H1 (cell line): ENCODE measurements around the gene MZT1. TPM values are rescaled to one million over a fixed set of nuclear protein-coding genes. Genes with fewer than 3 reads are reported as not detected.

Source experiments
- CTCF ChIA-PET: fragments of 300-600 bp; sonication (Branson Sonifier 250); formaldehyde crosslinking; loops from one replicate; lab custom pipeline; 2021; ENCODE audit not compliant: partially characterized antibody; lab: Charles Lee
- POLR2A ChIA-PET: fragments of 300-600 bp; sonication (Branson Sonifier 250); formaldehyde crosslinking; loops from one replicate; lab custom pipeline; 2021; ENCODE audit warnings: inconsistent platforms; ENCODE audit not compliant: partially characterized antibody; lab: Charles Lee
- DNase-seq, 2 experiments: peaks; one replicate each; pipeline versions ENCODE4 v3.0.0 to v3.0.0-alpha.2; 2010 to 2022; ENCODE audit warnings: low spot score in 2 of 2, low read depth in 1 of 2, mixed read lengths in 1 of 2
- FAIRE-seq: peaks from 2 replicates; lab custom pipeline; 2011; peaks lifted over from hg19 to GRCh38; lab: Jason Lieb, UNC
- H2AFZ ChIP-seq: 2 replicates; pipeline ENCODE4 v1.8.1; 2012; ENCODE audit warnings: low read length, inconsistent platforms
- H2AK5ac ChIP-seq: 2 replicates; pipeline ENCODE4 v1.6.1; 2013; ENCODE audit warnings: low read depth, low read length
- H2BK120ac ChIP-seq: replicated peaks from 2 replicates; pipeline ENCODE3; 2013; ENCODE audit warnings: low read depth, low read length, inconsistent platforms
- H2BK12ac ChIP-seq: 2 replicates; pipeline ENCODE4 v1.6.1; 2013; ENCODE audit warnings: low read depth, low read length
- H2BK15ac ChIP-seq: 2 replicates; pipeline ENCODE4 v1.6.1; 2013; ENCODE audit warnings: low read length
- H2BK20ac ChIP-seq: 2 replicates; pipeline ENCODE4 v1.6.1; 2013; ENCODE audit warnings: low read length
- H2BK5ac ChIP-seq: 2 replicates; pipeline ENCODE4 v1.6.1; 2013; ENCODE audit warnings: low read depth, low read length
- H3K14ac ChIP-seq: 2 replicates; pipeline ENCODE4 v1.6.1; 2013; ENCODE audit warnings: inconsistent platforms; ENCODE audit not compliant: insufficient read length
- H3K18ac ChIP-seq: 2 replicates; pipeline ENCODE4 v1.6.1; 2013; ENCODE audit warnings: low read length; ENCODE audit errors: extremely low read depth
- H3K23ac ChIP-seq: 2 replicates; pipeline ENCODE4 v1.6.1; 2013; ENCODE audit warnings: inconsistent platforms; ENCODE audit not compliant: insufficient read length
- H3K23me2 ChIP-seq: 2 replicates; pipeline ENCODE4 v1.6.1; 2013; ENCODE audit warnings: low read depth, low read length
- H3K27ac ChIP-seq: 2 replicates; pipeline ENCODE4 v1.6.1; 2011; ENCODE audit warnings: low read depth, low read length, inconsistent platforms
- H3K27me3 ChIP-seq, 4 experiments: replicated peaks in 1 of 4; 1 replicate in 1 of 4; 2 replicates in 3 of 4; pipeline versions ENCODE4 v1.6.1 to v1.8.1; 2011 to 2013; ENCODE audit warnings: low read length in 3 of 4, mild to moderate bottlenecking in 3 of 4, inconsistent platforms in 2 of 4, mixed read lengths in 2 of 4, moderate library complexity in 1 of 4; ENCODE audit not compliant: control insufficient read depth in 3 of 4, insufficient read depth in 3 of 4; ENCODE audit errors: extremely low read depth in 1 of 4
- H3K36me3 ChIP-seq, 4 experiments: 2 replicates each; pipeline versions ENCODE4 v1.6.1 to v1.8.1; 2011 to 2013; ENCODE audit warnings: mild to moderate bottlenecking in 4 of 4, low read length in 3 of 4, moderate library complexity in 2 of 4, control low read depth in 1 of 4, inconsistent platforms in 1 of 4; ENCODE audit not compliant: insufficient read depth in 4 of 4, control insufficient read depth in 2 of 4
- H3K4ac ChIP-seq: replicated peaks from 2 replicates; pipeline ENCODE3; 2013; ENCODE audit warnings: low read length, low read depth, mixed read lengths, inconsistent platforms; ENCODE audit not compliant: insufficient read length
- H3K4me1 ChIP-seq, 4 experiments: replicated peaks in 1 of 4; 1 replicate in 1 of 4; 2 replicates in 3 of 4; pipeline versions ENCODE4 v1.6.1 to v1.8.1; 2011 to 2013; ENCODE audit warnings: low read length in 3 of 4, inconsistent platforms in 2 of 4, mixed read lengths in 1 of 4; ENCODE audit not compliant: insufficient read depth in 4 of 4, control insufficient read depth in 3 of 4
- H3K4me2 ChIP-seq, 2 experiments: 2 replicates each; pipeline versions ENCODE4 v1.6.1 to v1.8.1; 2011 to 2013; ENCODE audit warnings: low read depth in 2 of 2, low read length in 2 of 2, control low read depth in 1 of 2, inconsistent platforms in 1 of 2, mild to moderate bottlenecking in 1 of 2; ENCODE audit not compliant: insufficient read depth in 1 of 2
- H3K4me3 ChIP-seq, 4 experiments: fragments of 200-600, 300-600 bp in 1 of 4; sonication (generic), shearing (Covaris generic), sonication (Bioruptor Twin) in 1 of 4; 2 replicates each; pipeline versions ENCODE4 v1.5.1 to v1.8.1; 2011 to 2016; ENCODE audit warnings: low read length in 4 of 4, low read depth in 3 of 4, control low read depth in 2 of 4, inconsistent platforms in 2 of 4, mild to moderate bottlenecking in 2 of 4, mixed read lengths in 1 of 4, moderate library complexity in 1 of 4; ENCODE audit not compliant: insufficient read depth in 2 of 4; ENCODE audit errors: extremely low read depth in 1 of 4
- H3K56ac ChIP-seq: replicated peaks from 2 replicates; pipeline ENCODE3; 2013; ENCODE audit warnings: low read depth, mild to moderate bottlenecking, mixed read lengths, low read length, inconsistent platforms; ENCODE audit not compliant: insufficient read length
- H3K79me1 ChIP-seq: 2 replicates; pipeline ENCODE4 v1.6.1; 2013; ENCODE audit warnings: low read depth, low read length, control low read depth
- H3K79me2 ChIP-seq, 2 experiments: 2 replicates each; pipeline versions ENCODE4 v1.6.1 to v1.8.1; 2012 to 2013; ENCODE audit warnings: low read length in 2 of 2, mild to moderate bottlenecking in 2 of 2, inconsistent platforms in 1 of 2; ENCODE audit not compliant: insufficient read depth in 2 of 2, control insufficient read depth in 1 of 2
- H3K9ac ChIP-seq, 4 experiments: replicated peaks in 1 of 4; 1 replicate in 1 of 4; 2 replicates in 3 of 4; pipeline versions ENCODE4 v1.6.1 to v1.8.1; 2011 to 2013; ENCODE audit warnings: low read depth in 3 of 4, low read length in 3 of 4, control low read depth in 2 of 4, mild to moderate bottlenecking in 2 of 4, moderate library complexity in 2 of 4, inconsistent platforms in 1 of 4; ENCODE audit errors: extremely low read depth in 1 of 4
- H3K9me3 ChIP-seq, 2 experiments: 2 replicates each; pipeline versions ENCODE4 v1.6.1 to v1.8.1; 2012 to 2013; ENCODE audit warnings: mild to moderate bottlenecking in 2 of 2, moderate library complexity in 2 of 2, control low read depth in 1 of 2, inconsistent platforms in 1 of 2, low read depth in 1 of 2, low read length in 1 of 2, mixed read lengths in 1 of 2; ENCODE audit not compliant: insufficient read depth in 2 of 2
- H4K20me1 ChIP-seq, 2 experiments: replicated peaks in 1 of 2; 2 replicates each; pipeline versions ENCODE3 to v1.8.1; 2011 to 2013; ENCODE audit warnings: inconsistent platforms in 2 of 2, low read length in 2 of 2, mild to moderate bottlenecking in 1 of 2; ENCODE audit not compliant: insufficient read depth in 2 of 2, control insufficient read depth in 1 of 2
- H4K5ac ChIP-seq: 2 replicates; pipeline ENCODE4 v1.6.1; 2013; ENCODE audit warnings: low read length, low read depth, mixed read lengths, inconsistent platforms; ENCODE audit not compliant: insufficient read length
- H4K8ac ChIP-seq: 2 replicates; pipeline ENCODE4 v1.8.0; 2013; ENCODE audit warnings: mild to moderate bottlenecking, moderate library complexity, low read length, inconsistent platforms; ENCODE audit not compliant: insufficient read depth; ENCODE audit errors: extremely low read depth
- H4K91ac ChIP-seq: replicated peaks from 2 replicates; pipeline ENCODE3; 2013; ENCODE audit warnings: low read length, mixed read lengths, inconsistent platforms; ENCODE audit not compliant: insufficient read length
- EP300 ChIP-seq, 2 experiments: IDR thresholded peaks; 1 replicate in 1 of 2; 2 replicates in 1 of 2; pipeline ENCODE4 v1.6.1; 2011 to 2012; ENCODE audit warnings: low read depth in 2 of 2, low read length in 2 of 2, mild to moderate bottlenecking in 2 of 2, borderline replicate concordance in 1 of 2, inconsistent platforms in 1 of 2, moderate library complexity in 1 of 2
- MAFK ChIP-seq: IDR thresholded peaks from 2 replicates; pipeline ENCODE4 v1.6.1; 2012; ENCODE audit warnings: low read depth, mild to moderate bottlenecking, improper control_type of control experiment, low read length
- PHF8 ChIP-seq: fragments of 200-600 bp; sonication (generic); conservative IDR thresholded peaks from 2 replicates; pipeline ENCODE4 v1.7.1; 2012; ENCODE audit warnings: low read depth, mild to moderate bottlenecking, inconsistent platforms, low read length, moderate library complexity
- SIN3A ChIP-seq, 2 experiments: IDR thresholded peaks in 1 of 2; conservative IDR thresholded peaks in 1 of 2; 2 replicates each; pipeline ENCODE4 v1.6.1; 2011 to 2012; ENCODE audit warnings: low read length in 2 of 2, improper control_type of control experiment in 1 of 2, low read depth in 1 of 2, mild to moderate bottlenecking in 1 of 2
- SP1 ChIP-seq: IDR thresholded peaks from 2 replicates; pipeline ENCODE4 v1.6.1; 2011; ENCODE audit warnings: low read depth, low read length
- SUZ12 ChIP-seq: fragments of 200-600 bp; sonication (generic); IDR thresholded peaks from 2 replicates; pipeline ENCODE4 v1.6.1; 2012; ENCODE audit warnings: mild to moderate bottlenecking, inconsistent platforms, low read length, moderate library complexity, mixed read lengths
- TCF12 ChIP-seq: IDR thresholded peaks from 2 replicates; pipeline ENCODE4 v1.6.1; 2011; ENCODE audit warnings: low read depth, mild to moderate bottlenecking, low read length
- WGBS, 2 experiments: shearing (Covaris generic) in 1 of 2; methylation state at CpG; one replicate each; pipeline versions ENCODE4 v1.1.6 to v1.1.7; 2013 to 2015; ENCODE audit warnings: low lambda C conversion rate in 2 of 2, mixed read lengths in 2 of 2, inconsistent platforms in 1 of 2, low coverage in 1 of 2, missing lambda C conversion rate in 1 of 2; ENCODE audit not compliant: insufficient replicate concordance in 2 of 2, insufficient coverage in 1 of 2, insufficient read length in 1 of 2; ENCODE audit errors: extremely low coverage in 1 of 2, missing lambda C conversion rate in 1 of 2; 5-methylcytosine and 5-hydroxymethylcytosine counted together
- polyA plus RNA-seq, 7 experiments: library from polyadenylated mRNA; depleted of rRNA in 3 of 7; stranded (reverse) in 5 of 7; unstranded in 2 of 7; fragments of >200 nt in 5 of 7; fragments of 200-250 nt in 2 of 7; gene quantifications; 1 replicate in 5 of 7; 2 replicates in 1 of 7; 4 replicates in 1 of 7; pipeline versions ENCODE4 v1.2.1 to v1.2.3, GENCODE V29; 2011 to 2013; ENCODE audit warnings: missing spikeins in 2 of 7, mixed read lengths in 2 of 7
- total RNA-seq: library from RNA; stranded (reverse); fragmentation: NEBNext Ultra II Directional; extraction: Animal tissue kit (Norgen Biotek cat#: 25700); gene quantifications from 2 replicates; pipeline ENCODE4 v1.2.1, GENCODE V29; 2021
- TF ChIP-seq, protein P1 (sequence below), 3 experiments: IDR thresholded peaks; 1 replicate in 2 of 3; 2 replicates in 1 of 3; pipeline versions ENCODE4 v1.5.1 to v1.6.1; 2011; ENCODE audit warnings: low read length in 3 of 3, mild to moderate bottlenecking in 3 of 3, inconsistent platforms in 2 of 3, low read depth in 1 of 3, moderate library complexity in 1 of 3; ENCODE audit not compliant: insufficient read depth in 1 of 3; ENCODE audit errors: control extremely low read depth in 1 of 3
- TF ChIP-seq, protein P2 (sequence below): IDR thresholded peaks from 2 replicates; pipeline ENCODE4 v1.6.1; 2012; ENCODE audit warnings: low read length, inconsistent platforms

MZT1 gene
- total and polyA plus RNA-seq, 2 of the 8 experiments (the other 6 are each of a cell fraction or from before 2014, with no cell fraction given) = 8.8 to 25.2 TPM

DNA sequence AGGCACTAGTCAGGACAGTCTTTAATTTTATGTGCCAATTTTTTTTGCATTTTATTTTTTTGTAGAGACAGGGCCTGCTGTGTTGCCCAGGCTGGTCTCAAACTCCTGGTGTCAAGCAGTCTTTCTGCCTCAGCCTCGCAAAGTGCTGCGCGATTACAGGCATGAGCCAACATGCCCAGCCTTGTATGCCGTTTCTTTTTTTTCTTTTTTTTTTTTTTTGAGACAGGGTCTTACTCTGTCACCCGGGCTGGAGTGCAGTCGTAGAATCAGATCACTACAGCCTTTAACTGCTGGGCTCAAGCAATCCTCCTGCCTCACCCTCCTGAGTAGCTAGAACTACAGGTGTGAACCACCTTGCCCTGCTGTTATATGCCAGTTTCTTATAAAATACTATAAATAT is 26.7 kb upstream of the MZT1 start:
- Histone ChIP-seq H3K27me3 (no peaks in the 10 kb centered on the region), H3K9me3 (no peaks in the 10 kb centered on the region), H2AK5ac (no peak overlapping the region), H2AFZ (no peak overlapping the region), H4K8ac (no peak overlapping the region), H3K4me2 (no peak overlapping the region), H3K27ac (no peak overlapping the region), H3K23ac (no peak overlapping the region), H3K14ac (no peak overlapping the region), H3K23me2 (no peaks in the 10 kb centered on the region), H3K4me1 (no peaks in the 10 kb centered on the region), H3K79me2 (no peaks in the 10 kb centered on the region), H3K79me1 (no peaks in the 10 kb centered on the region), H2BK15ac (no peak overlapping the region), H4K91ac (no peak overlapping the region), H4K5ac (no peak overlapping the region), H2BK120ac (no peak overlapping the region), H3K56ac (no peak overlapping the region), H2BK12ac (no peak overlapping the region), H2BK20ac (no peak overlapping the region), H3K4me3 (no peak overlapping the region), H3K36me3 (peaks cover 4 to 72% (median 26%) of the 10 kb centered on the region in 4 experiments; a peak in 7 of 8 replicates), H4K20me1 (peaks cover 0 to 1% of the 10 kb centered on the region in 2 experiments), H3K18ac (no peak overlapping the region), H3K9ac (no peak overlapping the region), H2BK5ac (no peak overlapping the region), H3K4ac (no peak overlapping the region)
- FAIRE-seq = no peak
- DNase-seq = no peak
- ChIA-PET POLR2A (interaction anchor here (1.1 to 1.4 kb wide), 3 partner anchors 12 to 27 kb away, joined by 3 to 4 read pairs (median 3); no protein-coding TSS in a partner anchor), CTCF (no interaction called here)
- 98% methylated on average over 5 of the region's 6 CpGs; no CpG with 5 or more reads in 1 of the 2 experiments for WGBS, 2 experiments
- TF ChIP-seq, protein P1, sequence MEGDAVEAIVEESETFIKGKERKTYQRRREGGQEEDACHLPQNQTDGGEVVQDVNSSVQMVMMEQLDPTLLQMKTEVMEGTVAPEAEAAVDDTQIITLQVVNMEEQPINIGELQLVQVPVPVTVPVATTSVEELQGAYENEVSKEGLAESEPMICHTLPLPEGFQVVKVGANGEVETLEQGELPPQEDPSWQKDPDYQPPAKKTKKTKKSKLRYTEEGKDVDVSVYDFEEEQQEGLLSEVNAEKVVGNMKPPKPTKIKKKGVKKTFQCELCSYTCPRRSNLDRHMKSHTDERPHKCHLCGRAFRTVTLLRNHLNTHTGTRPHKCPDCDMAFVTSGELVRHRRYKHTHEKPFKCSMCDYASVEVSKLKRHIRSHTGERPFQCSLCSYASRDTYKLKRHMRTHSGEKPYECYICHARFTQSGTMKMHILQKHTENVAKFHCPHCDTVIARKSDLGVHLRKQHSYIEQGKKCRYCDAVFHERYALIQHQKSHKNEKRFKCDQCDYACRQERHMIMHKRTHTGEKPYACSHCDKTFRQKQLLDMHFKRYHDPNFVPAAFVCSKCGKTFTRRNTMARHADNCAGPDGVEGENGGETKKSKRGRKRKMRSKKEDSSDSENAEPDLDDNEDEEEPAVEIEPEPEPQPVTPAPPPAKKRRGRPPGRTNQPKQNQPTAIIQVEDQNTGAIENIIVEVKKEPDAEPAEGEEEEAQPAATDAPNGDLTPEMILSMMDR (IDR thresholded peaks at IDR 0.05; ENCODE audit: control extremely low read depth in 1 of 3, insufficient read depth in 1 of 3, low read depth in 1 of 3, low read length in 3 of 3) = no peak
- TF ChIP-seq TCF12 (no peak), EP300 (IDR thresholded peaks at IDR 0.05; ENCODE audit: borderline replicate concordance in 1 of 2, low read depth in 2 of 2, low read length in 2 of 2) (no peak), PHF8 (no peak), MAFK (no peak), SUZ12 (no peak), SP1 (no peak), SIN3A (conservative IDR thresholded peaks at IDR 0.05 in 1 of 2, IDR thresholded peaks at IDR 0.05 in 1 of 2; ENCODE audit: low read depth in 1 of 2, low read length in 2 of 2) (no peak)
- TF ChIP-seq, protein P2, sequence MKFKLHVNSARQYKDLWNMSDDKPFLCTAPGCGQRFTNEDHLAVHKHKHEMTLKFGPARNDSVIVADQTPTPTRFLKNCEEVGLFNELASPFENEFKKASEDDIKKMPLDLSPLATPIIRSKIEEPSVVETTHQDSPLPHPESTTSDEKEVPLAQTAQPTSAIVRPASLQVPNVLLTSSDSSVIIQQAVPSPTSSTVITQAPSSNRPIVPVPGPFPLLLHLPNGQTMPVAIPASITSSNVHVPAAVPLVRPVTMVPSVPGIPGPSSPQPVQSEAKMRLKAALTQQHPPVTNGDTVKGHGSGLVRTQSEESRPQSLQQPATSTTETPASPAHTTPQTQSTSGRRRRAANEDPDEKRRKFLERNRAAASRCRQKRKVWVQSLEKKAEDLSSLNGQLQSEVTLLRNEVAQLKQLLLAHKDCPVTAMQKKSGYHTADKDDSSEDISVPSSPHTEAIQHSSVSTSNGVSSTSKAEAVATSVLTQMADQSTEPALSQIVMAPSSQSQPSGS = no peak
